ENCODE measurements around the gene CARMIL3.
"Not testable (repeated sequence)": the region's sequence is repeated elsewhere in the genome, so short reads cannot be mapped to it uniquely, and the experiment has no call there.

Gene CARMIL3, protein sequence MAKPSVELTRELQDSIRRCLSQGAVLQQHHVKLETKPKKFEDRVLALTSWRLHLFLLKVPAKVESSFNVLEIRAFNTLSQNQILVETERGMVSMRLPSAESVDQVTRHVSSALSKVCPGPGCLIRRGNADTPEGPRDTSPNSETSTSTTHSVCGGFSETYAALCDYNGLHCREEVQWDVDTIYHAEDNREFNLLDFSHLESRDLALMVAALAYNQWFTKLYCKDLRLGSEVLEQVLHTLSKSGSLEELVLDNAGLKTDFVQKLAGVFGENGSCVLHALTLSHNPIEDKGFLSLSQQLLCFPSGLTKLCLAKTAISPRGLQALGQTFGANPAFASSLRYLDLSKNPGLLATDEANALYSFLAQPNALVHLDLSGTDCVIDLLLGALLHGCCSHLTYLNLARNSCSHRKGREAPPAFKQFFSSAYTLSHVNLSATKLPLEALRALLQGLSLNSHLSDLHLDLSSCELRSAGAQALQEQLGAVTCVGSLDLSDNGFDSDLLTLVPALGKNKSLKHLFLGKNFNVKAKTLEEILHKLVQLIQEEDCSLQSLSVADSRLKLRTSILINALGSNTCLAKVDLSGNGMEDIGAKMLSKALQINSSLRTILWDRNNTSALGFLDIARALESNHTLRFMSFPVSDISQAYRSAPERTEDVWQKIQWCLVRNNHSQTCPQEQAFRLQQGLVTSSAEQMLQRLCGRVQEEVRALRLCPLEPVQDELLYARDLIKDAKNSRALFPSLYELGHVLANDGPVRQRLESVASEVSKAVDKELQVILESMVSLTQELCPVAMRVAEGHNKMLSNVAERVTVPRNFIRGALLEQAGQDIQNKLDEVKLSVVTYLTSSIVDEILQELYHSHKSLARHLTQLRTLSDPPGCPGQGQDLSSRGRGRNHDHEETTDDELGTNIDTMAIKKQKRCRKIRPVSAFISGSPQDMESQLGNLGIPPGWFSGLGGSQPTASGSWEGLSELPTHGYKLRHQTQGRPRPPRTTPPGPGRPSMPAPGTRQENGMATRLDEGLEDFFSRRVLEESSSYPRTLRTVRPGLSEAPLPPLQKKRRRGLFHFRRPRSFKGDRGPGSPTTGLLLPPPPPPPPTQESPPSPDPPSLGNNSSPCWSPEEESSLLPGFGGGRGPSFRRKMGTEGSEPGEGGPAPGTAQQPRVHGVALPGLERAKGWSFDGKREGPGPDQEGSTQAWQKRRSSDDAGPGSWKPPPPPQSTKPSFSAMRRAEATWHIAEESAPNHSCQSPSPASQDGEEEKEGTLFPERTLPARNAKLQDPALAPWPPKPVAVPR (N-terminal part only)

GRCh38 chr14:24051789-24052655, at the start of gene CARMIL3:
Gene CARMIL3, plus strand, starts transcription at chr14:24052009. Its CDS starts 145 bp downstream, at chr14:24052154.
- in situ Hi-C loops (cut with MboI; ENCODE audit: low sequenced_read_pairs), result no loop called here

DNA sequence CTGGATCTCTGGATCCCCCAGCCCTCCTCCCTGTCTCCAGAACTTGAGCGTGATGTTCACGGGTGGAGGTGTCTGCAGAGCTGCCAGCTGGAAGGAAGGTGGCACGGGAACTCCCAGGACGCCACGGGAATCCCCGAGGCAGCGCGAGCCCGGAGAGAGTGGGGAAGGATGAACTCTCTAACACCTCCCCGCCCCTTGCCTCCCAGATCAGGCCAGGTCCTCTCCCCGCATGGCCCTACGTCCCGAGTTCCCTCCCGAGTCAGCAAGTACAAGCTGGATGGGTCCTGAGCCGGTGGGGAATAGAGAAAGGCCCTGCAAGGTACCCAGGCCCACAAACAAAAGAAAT, 45.4 kb upstream of the CARMIL3 start:
- in situ Hi-C loops (cut with MboI; ENCODE audit: low sequenced_read_pairs), result not testable (repeated sequence)

GRCh38 chr14:24006817-24007652, 44.8 kb upstream of the CARMIL3 start:
- in situ Hi-C loops (cut with MboI; ENCODE audit: low sequenced_read_pairs), result not testable (repeated sequence)

GRCh38 chr14:24011051-24011450, 40.8 kb upstream of the CARMIL3 start:
- in situ Hi-C loops (cut with MboI; ENCODE audit: low sequenced_read_pairs), result no loop called here

- in situ Hi-C loops (cut with MboI; ENCODE audit: low sequenced_read_pairs), result not testable (repeated sequence)
Observed at GRCh38 chr14:24012726-24013273, 39.0 kb upstream of the CARMIL3 start.

GRCh38 chr14:24013654-24014514, 37.9 kb upstream of the CARMIL3 start:
- in situ Hi-C loops (cut with MboI; ENCODE audit: low sequenced_read_pairs), result no loop called here

DNA sequence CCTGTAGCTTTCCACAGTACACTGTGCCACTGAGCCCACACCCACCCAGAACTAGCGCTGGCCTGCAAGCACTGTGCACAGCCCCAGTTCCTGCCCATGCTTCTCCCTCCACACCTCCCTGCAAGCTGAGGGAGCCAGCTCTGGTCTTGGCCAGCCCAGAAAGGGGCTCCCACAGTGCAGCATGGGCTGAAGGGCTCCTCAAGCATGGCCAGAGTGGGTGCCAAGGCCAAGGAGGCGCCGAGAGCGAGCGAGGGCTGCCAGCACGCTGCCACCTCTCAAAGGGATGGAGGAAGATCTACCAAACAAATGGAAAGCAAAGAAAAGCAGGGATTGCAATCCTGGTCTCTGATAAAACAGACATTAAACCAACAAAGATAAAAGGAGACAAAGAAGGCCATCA, 36.1 kb upstream of the CARMIL3 start:
- in situ Hi-C loops (cut with MboI; ENCODE audit: low sequenced_read_pairs), result not testable (repeated sequence)

GRCh38 chr14:24018978-24019377, 32.8 kb upstream of the CARMIL3 start:
- in situ Hi-C loops (cut with MboI; ENCODE audit: low sequenced_read_pairs), result not testable (repeated sequence)

DNA sequence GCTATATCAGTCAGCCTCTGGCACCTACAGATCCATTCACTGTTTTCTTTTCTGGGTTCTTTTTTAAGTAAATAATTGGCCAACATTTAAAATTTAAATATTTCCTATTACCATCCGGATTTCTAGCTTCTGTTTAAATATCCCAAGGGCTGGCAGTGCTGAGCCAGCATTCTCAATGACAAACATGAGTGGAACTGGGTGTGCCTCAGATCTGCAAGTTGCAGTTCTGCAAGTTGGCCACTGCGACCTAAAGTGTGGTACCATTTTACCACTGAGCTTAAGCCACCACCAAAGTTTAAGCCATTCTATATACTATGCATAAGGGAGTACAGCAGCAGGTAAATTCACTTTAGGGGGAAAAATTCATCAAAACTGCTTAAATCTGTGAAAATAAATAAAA, 31.9 kb upstream of the CARMIL3 start:
- in situ Hi-C loops (cut with MboI; ENCODE audit: low sequenced_read_pairs), result not testable (repeated sequence)

DNA sequence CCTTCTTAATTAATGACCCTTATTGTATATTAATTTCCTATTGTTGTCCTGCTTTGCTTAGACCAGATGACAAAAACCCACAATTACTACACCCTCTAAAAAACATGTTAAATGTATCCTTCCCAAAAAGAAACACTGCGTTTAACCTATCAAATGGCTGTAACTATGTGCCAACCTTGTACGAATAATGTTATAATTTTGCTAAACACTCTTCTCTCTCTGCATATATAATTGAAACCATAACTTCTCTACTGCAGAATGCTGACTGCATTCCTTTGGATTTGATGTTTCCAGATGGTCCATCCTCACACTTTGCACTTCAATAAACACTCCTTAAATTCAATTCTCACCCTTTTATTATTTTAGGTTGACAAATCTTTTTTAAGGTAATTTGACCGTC, 31.3 kb upstream of the CARMIL3 start:
- in situ Hi-C loops (cut with MboI; ENCODE audit: low sequenced_read_pairs), result not testable (repeated sequence)

- in situ Hi-C loops (cut with MboI; ENCODE audit: low sequenced_read_pairs), result not testable (repeated sequence)
Observed at GRCh38 chr14:24024939-24025418, 26.8 kb upstream of the CARMIL3 start.

DNA sequence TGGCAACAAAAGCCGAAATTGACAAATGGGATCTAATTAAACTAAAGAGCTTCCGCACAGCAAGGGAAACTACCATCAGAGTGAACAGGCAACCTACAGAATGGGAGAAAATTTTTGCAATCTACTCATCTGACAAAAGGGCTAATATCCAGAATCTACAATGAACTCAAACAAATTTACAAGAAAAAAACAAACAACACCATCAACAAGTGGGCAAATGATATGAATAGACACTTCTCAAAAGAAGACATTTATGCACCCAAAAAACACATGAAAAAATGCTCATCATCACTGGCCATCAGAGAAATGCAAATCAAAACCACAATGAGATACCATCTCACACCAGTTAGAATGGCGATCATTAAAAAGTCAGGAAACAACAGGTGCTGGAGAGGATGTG, 22.1 kb upstream of the CARMIL3 start:
- in situ Hi-C loops (cut with MboI; ENCODE audit: low sequenced_read_pairs), result not testable (repeated sequence)

DNA sequence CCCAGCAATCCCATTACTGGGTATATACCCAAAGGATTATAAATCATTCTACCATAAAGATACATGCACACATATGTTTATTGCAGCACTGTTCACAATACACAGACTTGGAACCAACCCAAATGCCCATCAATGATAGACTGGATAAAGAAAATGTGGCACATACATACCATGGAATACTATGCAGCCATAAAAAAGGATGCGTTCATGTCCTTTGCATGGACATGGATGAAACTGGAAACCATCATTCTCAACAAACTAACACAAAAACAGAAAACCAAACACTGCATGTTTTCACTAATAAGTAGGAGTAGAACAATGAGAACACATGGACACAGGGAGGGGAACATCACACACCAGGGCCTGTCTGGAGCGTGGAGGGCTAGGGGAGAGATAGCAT, 20.5 kb upstream of the CARMIL3 start:
- in situ Hi-C loops (cut with MboI; ENCODE audit: low sequenced_read_pairs), result not testable (repeated sequence)

DNA sequence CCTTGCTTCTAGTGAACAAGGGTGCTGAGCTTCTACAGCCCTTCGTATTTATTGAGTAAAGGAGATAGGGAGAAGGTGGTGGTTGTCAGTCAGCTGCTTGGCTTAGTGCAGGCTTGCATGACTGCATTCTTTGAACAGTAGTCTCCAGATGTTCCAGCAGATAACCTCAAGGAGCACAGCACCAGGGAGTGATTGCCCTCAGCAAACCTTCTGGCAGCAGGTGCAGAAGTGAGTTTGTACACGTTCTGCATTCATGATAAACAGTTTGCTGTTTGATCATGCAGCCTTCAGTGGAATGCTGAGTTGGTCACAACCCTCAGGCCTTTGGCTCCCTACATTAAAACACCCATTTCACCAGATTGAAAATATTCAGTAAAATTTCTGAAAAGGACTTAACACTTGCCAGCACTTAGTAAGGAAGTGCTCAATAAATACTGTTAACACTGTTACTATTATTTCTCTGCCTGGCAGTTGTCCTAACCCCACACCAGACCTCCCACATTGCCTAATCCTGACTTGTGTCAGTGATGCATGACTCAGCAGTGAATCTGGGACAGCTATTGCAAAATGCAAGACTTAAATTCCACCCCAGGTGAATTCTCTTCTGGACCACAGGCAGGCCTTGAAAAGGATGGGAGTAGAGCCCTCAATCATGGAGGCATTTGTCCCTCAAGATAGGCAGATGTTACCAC, 18.9 kb upstream of the CARMIL3 start:
- in situ Hi-C loops (cut with MboI; ENCODE audit: low sequenced_read_pairs), result no loop called here

- in situ Hi-C loops (cut with MboI; ENCODE audit: low sequenced_read_pairs), result not testable (repeated sequence)
Observed at GRCh38 chr14:24035769-24036168, 16.0 kb upstream of the CARMIL3 start.

GRCh38 chr14:24036169-24036962, 15.4 kb upstream of the CARMIL3 start:
- in situ Hi-C loops (cut with MboI; ENCODE audit: low sequenced_read_pairs), result no loop called here
